ENCODE data around the gene PNPLA5. TPM values are rescaled to one million over a fixed set of nuclear protein-coding genes. Genes with fewer than 3 reads are reported as not detected.

Gene PNPLA5
- polyA plus RNA-seq (2011; rRNA removed) (not detected in 2 replicates), polyA minus RNA-seq (2011; rRNA and poly(A)+ RNA removed) (not detected in 2 replicates)

- peaks cover 21% of the 10 kb centered on the region for H3K27me3 ChIP-seq (ENCODE audit: control insufficient read depth, insufficient read depth, low read length)
- no peak for TF ChIP-seq CTCF (IDR thresholded peaks at IDR 0.05; ENCODE audit: insufficient read depth, low read depth, low read length)
- no peaks in the 10 kb centered on the region for H3K36me3 ChIP-seq (ENCODE audit: control insufficient read depth, insufficient read depth, low read length)
- CTCF ChIA-PET = interaction anchor here (1.8 to 13.0 kb wide), 3 partner anchors 8 to 53 kb away, joined by 6 to 178 read pairs (median 12); no protein-coding TSS in a partner anchor
- no peak for DNase-seq (ENCODE audit: low read depth)
- peak within 1 kb of the TSS; percentile 24 for H3K4me3 ChIP-seq (ENCODE audit: low read depth, low read length)
- POLR2A ChIA-PET = no interaction called here
Measured at GRCh38 chr22:43891360-43892182, at the start of gene PNPLA5. Gene PNPLA5, minus strand, starts transcription at chr22:43892013. Its CDS starts 133 bp downstream, at chr22:43891880.

- DNase-seq (ENCODE audit: low read depth) = no peak
- no peak for TF ChIP-seq CTCF (IDR thresholded peaks at IDR 0.05; ENCODE audit: insufficient read depth, low read depth, low read length)
- POLR2A ChIA-PET = no interaction called here
Measured at GRCh38 chr22:43941449-43941848, 49.6 kb upstream of the PNPLA5 start.

GRCh38 chr22:43931771-43932170 lies 40.0 kb upstream of the PNPLA5 start:
- POLR2A ChIA-PET = no interaction called here
- CTCF ChIA-PET = interaction anchor here (0.8 to 1.8 kb wide), 4 partner anchors 8 to 14 kb away, joined by 3 to 10 read pairs (median 4); no protein-coding TSS in a partner anchor
- TF ChIP-seq CTCF (IDR thresholded peaks at IDR 0.05; ENCODE audit: insufficient read depth, low read depth, low read length) = no peak
- Histone ChIP-seq H3K4me3 (ENCODE audit: low read depth, low read length) (no peak overlapping the region), H3K27me3 (ENCODE audit: control insufficient read depth, insufficient read depth, low read length) (no peaks in the 10 kb centered on the region), H3K36me3 (ENCODE audit: control insufficient read depth, insufficient read depth, low read length) (peaks cover 8% of the 10 kb centered on the region; the same call in 1 of the 2 replicates)
- no peak for DNase-seq (ENCODE audit: low read depth)

More at GRCh38 chr22:43941449-43941848, 49.6 kb upstream of the PNPLA5 start:
- no peak overlapping the region for H3K4me3 ChIP-seq (ENCODE audit: low read depth, low read length)
- H3K27me3 ChIP-seq (ENCODE audit: control insufficient read depth, insufficient read depth, low read length) = no peaks in the 10 kb centered on the region
- H3K36me3 ChIP-seq (ENCODE audit: control insufficient read depth, insufficient read depth, low read length) = peaks cover 13% of the 10 kb centered on the region; the same call in 1 of the 2 replicates
- CTCF ChIA-PET = interaction anchor here (0.6 to 9.3 kb wide), 5 partner anchors 14 to 1842 kb away, joined by 3 to 178 read pairs (median 3); partner anchors contain the start of gene PNPLA5

GRCh38 chr22:43928908-43929307 lies 37.1 kb upstream of the PNPLA5 start:
- no peaks in the 10 kb centered on the region for H3K27me3 ChIP-seq (ENCODE audit: control insufficient read depth, insufficient read depth, low read length)
- DNase-seq (ENCODE audit: low read depth) = no peak
- ChIA-PET POLR2A (no interaction called here), CTCF (no interaction called here)
- no peak for TF ChIP-seq CTCF (IDR thresholded peaks at IDR 0.05; ENCODE audit: insufficient read depth, low read depth, low read length)
- peaks cover 7% of the 10 kb centered on the region; the same call in 1 of the 2 replicates for H3K36me3 ChIP-seq (ENCODE audit: control insufficient read depth, insufficient read depth, low read length)
- no peak overlapping the region for H3K4me3 ChIP-seq (ENCODE audit: low read depth, low read length)

- no peaks in the 10 kb centered on the region for H3K27me3 ChIP-seq (ENCODE audit: control insufficient read depth, insufficient read depth, low read length)
- POLR2A ChIA-PET = no interaction called here
- CTCF ChIA-PET = interaction anchor here (0.9 to 2.1 kb wide), 3 partner anchors 11 to 39 kb away, joined by 3 to 8 read pairs (median 3); no protein-coding TSS in a partner anchor
- H3K36me3 ChIP-seq (ENCODE audit: control insufficient read depth, insufficient read depth, low read length) = peaks cover 7% of the 10 kb centered on the region; the same call in 1 of the 2 replicates
- no peak overlapping the region for H3K4me3 ChIP-seq (ENCODE audit: low read depth, low read length)
- no peak for DNase-seq (ENCODE audit: low read depth)
- TF ChIP-seq CTCF (IDR thresholded peaks at IDR 0.05; ENCODE audit: insufficient read depth, low read depth, low read length) = no peak
Measured at GRCh38 chr22:43928468-43928867, 36.7 kb upstream of the PNPLA5 start.
